Coronary artery (tissue), 2 donors: ENCODE results near the gene PDRG1.
A peak's percentile ranks its signal among the peaks of the same experiment; 100 is the strongest.

ENCODE experiments used
- DNase-seq: peaks from one replicate; pipeline ENCODE4 v3.0.0-alpha.2; 2017; ENCODE audit warnings: low spot score
- H3K27ac ChIP-seq, 2 donors: fragments of 200-600 bp; sonication (generic); one replicate each; pipeline ENCODE4 v1.5.1; 2016 to 2019
- H3K4me3 ChIP-seq: fragments of 200-600 bp; sonication (generic); 2 replicates; pipeline ENCODE4 v1.5.1; 2016; ENCODE audit warnings: mild to moderate bottlenecking, moderate library complexity
- CTCF ChIP-seq: fragments of 200-600 bp; sonication (generic); IDR thresholded peaks from one replicate; pipeline ENCODE4 v1.5.1; 2019; ENCODE audit warnings: antibody characterized with exemption

Gene PDRG1

GRCh38 chr20:31908016-31908415 is 43.8 kb downstream of the PDRG1 start:
- TF ChIP-seq CTCF, result no peak
- peak; percentile 40 for DNase-seq
- no peak overlapping the region for H3K4me3 ChIP-seq
- H3K27ac ChIP-seq, result no peak overlapping the region

DNA sequence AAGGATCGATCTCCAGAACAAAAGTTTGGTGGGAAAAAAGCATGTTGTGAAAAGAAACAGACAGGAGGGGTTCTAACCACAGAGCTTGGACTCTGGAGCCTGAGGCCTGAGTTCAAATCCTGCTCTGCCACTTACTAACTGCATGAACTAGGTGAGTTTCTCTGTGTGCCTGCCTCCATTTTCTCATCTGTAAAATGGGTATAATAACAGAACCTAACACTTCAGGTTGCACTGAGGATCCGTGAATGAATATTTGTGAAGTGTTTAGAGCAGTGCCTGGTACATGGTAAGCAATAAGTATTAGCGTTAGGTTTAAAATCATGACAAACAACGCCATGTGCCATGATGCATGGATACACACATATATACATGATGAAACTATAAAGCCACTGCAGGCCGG is 44.8 kb downstream of the PDRG1 start:
- no peak for DNase-seq
- no peak overlapping the region for H3K4me3 ChIP-seq
- no peak overlapping the region for H3K27ac ChIP-seq
- no peak for TF ChIP-seq CTCF

GRCh38 chr20:31906001-31906400 is 45.8 kb downstream of the PDRG1 start:
- Histone ChIP-seq H3K27ac (no peak overlapping the region), H3K4me3 (no peak overlapping the region)
- DNase-seq, result no peak
- TF ChIP-seq CTCF, result no peak

- TF ChIP-seq CTCF, result no peak
- DNase-seq, result no peak
- no peak overlapping the region for H3K4me3 ChIP-seq
- no peak overlapping the region for H3K27ac ChIP-seq
Observed at GRCh38 chr20:31903627-31904386, 48.0 kb downstream of the PDRG1 start.

GRCh38 chr20:31901615-31902014 is 50.2 kb downstream of the PDRG1 start:
- no peak for DNase-seq

GRCh38 chr20:31897541-31897940 is 54.3 kb downstream of the PDRG1 start:
- TF ChIP-seq CTCF, result no peak
- Histone ChIP-seq H3K27ac (no peak overlapping the region), H3K4me3 (no peak overlapping the region)
- no peak for DNase-seq

More at GRCh38 chr20:31901615-31902014, 50.2 kb downstream of the PDRG1 start:
- TF ChIP-seq CTCF, result no peak
- H3K27ac ChIP-seq, result no peak overlapping the region
- no peak overlapping the region for H3K4me3 ChIP-seq

- DNase-seq, result no peak
- TF ChIP-seq CTCF, result no peak
- H3K4me3 ChIP-seq, result no peak overlapping the region
- H3K27ac ChIP-seq, result peak overlapping the region in 1 of 2 donors; percentile 72
Observed at GRCh38 chr20:31896049-31896448, 55.8 kb downstream of the PDRG1 start.
